Measurements from ENCODE around the gene NIT1.

The NIT1 gene

GRCh38 chr1:161085165-161085564 lies 32.7 kb upstream of the NIT1 start:
- no peak for DNase-seq

- no peak for DNase-seq
Measured at GRCh38 chr1:161086457-161086856, 31.4 kb upstream of the NIT1 start.

- no peak for DNase-seq
Measured at GRCh38 chr1:161088587-161089110, 29.3 kb upstream of the NIT1 start.

GRCh38 chr1:161089251-161089924 lies 28.5 kb upstream of the NIT1 start, which contains the start of gene NECTIN4:
TSS of gene NECTIN4 (minus strand) at chr1:161089558. CDS start at chr1:161089296, 262 bp downstream.
- DNase-seq = no peak

- DNase-seq = no peak
Measured at GRCh38 chr1:161089938-161090337, 28.0 kb upstream of the NIT1 start.

- DNase-seq = no peak
Measured at GRCh38 chr1:161090617-161091016, 27.3 kb upstream of the NIT1 start.

- DNase-seq = no peak
Measured at GRCh38 chr1:161091093-161091492, 26.8 kb upstream of the NIT1 start.

- no peak for DNase-seq
Measured at GRCh38 chr1:161091796-161092507, 26.0 kb upstream of the NIT1 start.

- DNase-seq = no peak
Measured at GRCh38 chr1:161092621-161093028, 25.3 kb upstream of the NIT1 start.

GRCh38 chr1:161094481-161094880 lies 23.4 kb upstream of the NIT1 start:
- DNase-seq = no peak

- DNase-seq = no peak
Measured at GRCh38 chr1:161095230-161095629, 22.7 kb upstream of the NIT1 start.

GRCh38 chr1:161096015-161096414 lies 21.9 kb upstream of the NIT1 start:
- DNase-seq = no peak

- no peak for DNase-seq
Measured at GRCh38 chr1:161096530-161096929, 21.4 kb upstream of the NIT1 start.

- DNase-seq = peak; percentile 88
Measured at GRCh38 chr1:161098210-161099068, 19.5 kb upstream of the NIT1 start, which contains the start of gene KLHDC9. TSS of gene KLHDC9 (plus strand) at chr1:161098361. CDS start at chr1:161098536, 175 bp downstream.

- DNase-seq = no peak
Measured at GRCh38 chr1:161099090-161099802, 18.7 kb upstream of the NIT1 start.

- no peak for DNase-seq
Measured at GRCh38 chr1:161100556-161100955, 17.3 kb upstream of the NIT1 start.

- DNase-seq = no peak
Measured at GRCh38 chr1:161106431-161106830, 11.5 kb upstream of the NIT1 start.

GRCh38 chr1:161111117-161111516 lies 6.8 kb upstream of the NIT1 start:
- no peak for DNase-seq

GRCh38 chr1:161111527-161111926 lies 6.4 kb upstream of the NIT1 start:
- no peak for DNase-seq

GRCh38 chr1:161113915-161114314 lies 4.0 kb upstream of the NIT1 start:
- DNase-seq = no peak

- DNase-seq = no peak
Measured at GRCh38 chr1:161114556-161114955, 3.3 kb upstream of the NIT1 start.

- DNase-seq = no peak
Measured at GRCh38 chr1:161115132-161115711, 2.7 kb upstream of the NIT1 start.
